ENCODE measurements around the gene ZMAT5.

ZMAT5 gene

DNA sequence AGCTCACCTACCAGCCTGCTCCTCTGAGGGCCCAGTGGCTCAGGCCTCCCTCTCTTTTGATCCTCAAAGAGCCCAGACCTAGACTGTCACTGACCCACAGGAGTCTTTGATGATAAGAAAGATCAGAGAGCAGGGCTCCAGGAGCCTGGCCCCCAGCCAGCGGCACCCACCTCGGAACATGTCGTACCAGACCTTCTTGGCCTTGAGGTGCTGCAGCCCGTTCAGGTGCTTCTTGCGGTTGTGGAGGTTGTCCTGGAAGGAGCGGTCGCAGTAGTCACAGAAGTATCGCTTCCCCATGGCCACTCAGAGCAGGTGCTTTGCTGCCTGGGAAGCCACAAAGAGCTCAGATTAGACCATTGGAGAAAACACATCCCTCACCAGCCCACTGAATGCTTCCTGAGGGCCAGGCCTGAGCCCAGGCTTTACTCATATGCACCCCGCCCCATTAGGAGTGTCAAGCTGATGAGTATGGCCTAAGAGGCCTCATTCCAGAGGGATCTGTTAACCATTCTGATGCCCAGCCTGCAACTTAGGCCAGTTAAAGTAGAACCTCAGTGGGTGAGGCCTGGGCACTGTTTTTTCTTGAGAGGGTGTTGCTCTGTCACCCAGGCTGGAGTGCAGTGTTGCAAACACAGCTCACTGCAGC is 18.4 kb downstream of the ZMAT5 start:
- H3K4me3 ChIP-seq (ENCODE audit: low read length), result no peak overlapping the region
- no peak for DNase-seq (ENCODE audit: low read depth)
- TF ChIP-seq, protein P1, sequence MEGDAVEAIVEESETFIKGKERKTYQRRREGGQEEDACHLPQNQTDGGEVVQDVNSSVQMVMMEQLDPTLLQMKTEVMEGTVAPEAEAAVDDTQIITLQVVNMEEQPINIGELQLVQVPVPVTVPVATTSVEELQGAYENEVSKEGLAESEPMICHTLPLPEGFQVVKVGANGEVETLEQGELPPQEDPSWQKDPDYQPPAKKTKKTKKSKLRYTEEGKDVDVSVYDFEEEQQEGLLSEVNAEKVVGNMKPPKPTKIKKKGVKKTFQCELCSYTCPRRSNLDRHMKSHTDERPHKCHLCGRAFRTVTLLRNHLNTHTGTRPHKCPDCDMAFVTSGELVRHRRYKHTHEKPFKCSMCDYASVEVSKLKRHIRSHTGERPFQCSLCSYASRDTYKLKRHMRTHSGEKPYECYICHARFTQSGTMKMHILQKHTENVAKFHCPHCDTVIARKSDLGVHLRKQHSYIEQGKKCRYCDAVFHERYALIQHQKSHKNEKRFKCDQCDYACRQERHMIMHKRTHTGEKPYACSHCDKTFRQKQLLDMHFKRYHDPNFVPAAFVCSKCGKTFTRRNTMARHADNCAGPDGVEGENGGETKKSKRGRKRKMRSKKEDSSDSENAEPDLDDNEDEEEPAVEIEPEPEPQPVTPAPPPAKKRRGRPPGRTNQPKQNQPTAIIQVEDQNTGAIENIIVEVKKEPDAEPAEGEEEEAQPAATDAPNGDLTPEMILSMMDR (conservative IDR thresholded peaks at IDR 0.05; ENCODE audit: low read length), result no peak

DNA sequence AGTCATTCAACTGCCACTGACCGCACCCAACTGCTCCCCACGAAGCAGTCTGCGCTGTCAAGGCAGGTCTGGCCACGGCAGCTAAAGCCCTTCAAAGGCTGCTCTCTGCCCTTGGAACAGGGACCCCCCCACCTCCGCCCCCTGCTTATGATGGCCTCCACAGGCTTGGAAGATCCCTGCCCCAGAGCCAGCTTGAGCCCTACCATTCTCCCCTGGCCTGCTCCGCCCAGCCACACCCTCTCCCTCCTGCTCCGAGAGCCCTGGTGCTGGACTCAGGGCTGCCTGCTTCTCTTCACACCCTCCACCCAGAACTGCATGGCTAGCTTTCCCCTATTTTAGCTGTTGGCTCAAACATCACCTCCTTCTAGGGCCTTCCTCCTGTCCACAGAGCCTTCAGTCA is 19.0 kb downstream of the ZMAT5 start:
- no peak overlapping the region for H3K4me3 ChIP-seq (ENCODE audit: low read length)
- TF ChIP-seq, protein P1 (conservative IDR thresholded peaks at IDR 0.05; ENCODE audit: low read length), result no peak
- no peak for DNase-seq (ENCODE audit: low read depth)

DNA sequence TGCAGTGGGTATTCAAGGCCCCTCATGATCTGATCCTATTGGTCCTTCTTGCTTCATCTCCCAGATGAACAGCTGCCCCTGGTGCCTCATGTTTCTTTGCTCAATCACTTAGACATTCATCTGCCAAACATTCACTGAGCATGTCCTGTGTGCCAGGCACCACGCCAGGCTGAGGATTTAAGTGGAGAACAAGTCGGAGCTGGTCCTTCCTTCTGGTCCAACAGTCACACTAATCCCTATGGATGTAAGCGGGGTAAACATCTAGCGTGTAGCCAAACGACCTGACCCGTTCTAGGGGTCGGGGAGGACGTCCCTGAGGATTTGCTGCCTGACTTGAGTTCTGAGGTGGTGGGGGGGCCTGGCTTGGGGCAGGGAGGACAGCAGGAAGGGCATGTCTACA is 21.9 kb downstream of the ZMAT5 start:
- TF ChIP-seq, protein P1 (conservative IDR thresholded peaks at IDR 0.05; ENCODE audit: low read length), result no peak
- no peak overlapping the region for H3K4me3 ChIP-seq (ENCODE audit: low read length)
- DNase-seq (ENCODE audit: low read depth), result peak; percentile 86

DNA sequence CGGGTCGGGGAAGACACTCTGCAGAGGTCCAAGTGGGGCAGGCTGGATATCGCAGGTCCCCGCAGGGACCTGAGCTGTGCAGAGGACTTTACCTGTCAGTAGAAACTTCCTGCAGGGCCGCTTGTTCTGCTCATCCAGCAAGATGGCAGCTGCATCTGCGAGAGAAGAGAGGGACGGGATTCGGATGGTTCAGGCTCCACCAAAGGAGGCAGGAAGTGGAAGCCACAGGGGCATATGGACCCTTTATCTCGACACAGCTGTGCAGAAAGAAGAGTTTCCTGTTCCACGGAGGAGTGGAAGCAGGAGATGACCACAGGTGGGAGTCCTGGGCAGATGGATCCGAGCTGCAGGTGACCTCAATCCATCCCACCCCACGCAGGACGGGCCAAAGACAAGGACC is 24.5 kb downstream of the ZMAT5 start:
- H3K4me3 ChIP-seq (ENCODE audit: low read length), result no peak overlapping the region
- DNase-seq (ENCODE audit: low read depth), result no peak
- TF ChIP-seq, protein P1 (conservative IDR thresholded peaks at IDR 0.05; ENCODE audit: low read length), result no peak

DNA sequence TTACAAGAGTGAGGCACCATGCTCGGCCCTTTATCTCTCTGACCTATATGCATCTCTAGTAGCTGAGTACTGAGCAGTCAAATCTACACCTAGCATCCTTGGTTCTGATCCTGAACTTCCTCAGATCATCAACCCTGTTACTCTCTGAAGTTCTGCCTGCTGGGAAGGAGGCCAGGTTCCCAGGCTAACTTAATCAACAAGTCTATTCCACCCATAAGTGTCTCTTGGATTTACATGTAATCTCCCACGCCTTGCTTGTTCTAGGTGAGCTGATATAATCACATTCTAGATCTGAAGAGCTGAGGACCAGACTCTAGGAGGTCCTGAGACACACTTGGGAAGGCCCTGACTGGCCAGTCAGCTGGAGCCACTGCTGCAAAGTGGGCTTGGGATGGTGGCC is 24.9 kb downstream of the ZMAT5 start:
- no peak for DNase-seq (ENCODE audit: low read depth)
- TF ChIP-seq, protein P1 (conservative IDR thresholded peaks at IDR 0.05; ENCODE audit: low read length), result no peak
- H3K4me3 ChIP-seq (ENCODE audit: low read length), result no peak overlapping the region

DNA sequence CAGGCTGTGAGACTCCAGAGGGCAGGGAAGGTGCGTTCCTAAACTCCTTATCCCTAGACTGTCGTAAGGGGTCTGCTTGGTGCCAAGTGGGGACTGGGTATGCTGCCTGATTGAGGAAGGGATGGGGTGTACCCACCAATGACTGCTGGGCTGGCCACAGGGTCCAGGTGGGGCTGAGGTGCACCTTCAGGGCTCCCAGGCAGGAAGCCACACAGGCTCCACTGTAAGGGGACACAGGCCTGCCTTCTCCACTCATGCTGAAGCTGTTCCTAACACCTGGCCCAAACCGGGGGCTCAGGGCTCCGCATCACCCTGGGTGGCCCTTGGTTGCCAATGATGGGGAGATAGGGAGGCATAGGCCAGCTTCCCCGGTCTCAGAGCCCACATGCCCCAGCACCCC is 26.6 kb downstream of the ZMAT5 start:
- DNase-seq (ENCODE audit: low read depth), result no peak
- no peak overlapping the region for H3K4me3 ChIP-seq (ENCODE audit: low read length)
- TF ChIP-seq, protein P1 (conservative IDR thresholded peaks at IDR 0.05; ENCODE audit: low read length), result no peak

DNA sequence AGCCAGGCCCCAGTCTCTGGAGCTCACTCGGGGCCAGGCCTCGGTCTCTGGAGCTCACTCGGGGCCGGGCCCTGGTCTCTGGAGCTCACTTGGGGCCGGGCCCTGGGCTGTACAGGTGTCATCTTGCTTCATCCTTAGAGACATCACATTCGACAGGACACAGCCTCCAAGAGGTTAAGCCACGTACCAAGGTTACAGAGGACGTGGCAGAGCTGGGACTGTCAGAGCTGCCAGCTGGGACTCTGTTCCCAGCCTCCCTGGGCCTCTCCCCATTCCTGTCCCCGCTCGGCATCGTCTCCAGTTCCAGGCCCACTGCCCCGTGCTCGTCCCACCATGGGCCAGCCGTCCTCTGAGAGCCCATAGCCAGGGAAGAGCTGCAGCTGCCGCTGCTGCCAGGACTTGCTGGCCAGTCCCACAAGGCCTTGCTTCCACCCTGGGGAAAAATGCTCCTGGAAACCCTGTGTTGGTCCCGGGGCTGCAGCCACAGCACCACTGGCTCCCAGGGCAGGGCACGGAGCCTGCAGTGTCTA is 27.4 kb downstream of the ZMAT5 start:
- TF ChIP-seq, protein P1 (conservative IDR thresholded peaks at IDR 0.05; ENCODE audit: low read length), result no peak
- no peak for DNase-seq (ENCODE audit: low read depth)
- H3K4me3 ChIP-seq (ENCODE audit: low read length), result no peak overlapping the region
